Neural progenitor cell (in vitro differentiated cells): ENCODE measurements around the gene PRPSAP1. TPM values are rescaled to one million over a fixed set of nuclear protein-coding genes. Genes with fewer than 3 reads are reported as not detected.

Experiments
- DNase-seq: peaks from one replicate; pipeline ENCODE4 v3.0.0-alpha.2; 2016; ENCODE audit warnings: low spot score
- H2AFZ ChIP-seq: fragments of 200-600 bp; sonication (generic); replicated peaks from 2 replicates; pipeline ENCODE4 v1.6.1; 2016; ENCODE audit warnings: antibody characterized with exemption
- H3F3A ChIP-seq: fragments of 200-600 bp; sonication (generic); 2 replicates; pipeline ENCODE4 v1.6.1; 2016; ENCODE audit warnings: antibody characterized with exemption, low read depth
- H3K27ac ChIP-seq: fragments of 200-600 bp; sonication (generic); 2 replicates; pipeline ENCODE4 v1.5.1; 2016; ENCODE audit warnings: mild to moderate bottlenecking
- H3K27me3 ChIP-seq: fragments of 200-600 bp; sonication (generic); 2 replicates; pipeline ENCODE4 v1.6.1; 2016; ENCODE audit warnings: mild to moderate bottlenecking, moderate library complexity
- H3K36me3 ChIP-seq: fragments of 200-600 bp; sonication (generic); 2 replicates; pipeline ENCODE4 v1.5.1; 2016
- H3K4me1 ChIP-seq: fragments of 200-600 bp; sonication (generic); 2 replicates; pipeline ENCODE4 v1.6.1; 2016; ENCODE audit warnings: mixed run types
- H3K4me2 ChIP-seq: fragments of 200-600 bp; sonication (generic); 2 replicates; pipeline ENCODE4 v1.6.1; 2016
- H3K4me3 ChIP-seq: fragments of 200-600 bp; sonication (generic); 2 replicates; pipeline ENCODE4 v1.5.1; 2016
- H3K79me2 ChIP-seq: fragments of 200-600 bp; sonication (generic); 2 replicates; pipeline ENCODE4 v1.6.1; 2016; ENCODE audit warnings: low read depth
- H3K9ac ChIP-seq: fragments of 200-600 bp; sonication (generic); 2 replicates; pipeline ENCODE4 v1.6.1; 2016
- H3K9me3 ChIP-seq: fragments of 200-600 bp; sonication (generic); 2 replicates; pipeline ENCODE4 v1.5.1; 2016; ENCODE audit warnings: low read depth
- H4K20me1 ChIP-seq: fragments of 200-600 bp; sonication (generic); 2 replicates; pipeline ENCODE4 v1.6.1; 2016; ENCODE audit warnings: low read depth
- H3K27ac Mint-ChIP-seq: 3 replicates; pipeline ENCODE4 v1.8.0; 2021; ENCODE audit warnings: mixed read lengths
- H3K27me3 Mint-ChIP-seq: 2 replicates; pipeline ENCODE4 v1.8.0; 2022; ENCODE audit warnings: low read depth, mild to moderate bottlenecking, inconsistent platforms, moderate library complexity, mixed read lengths; ENCODE audit not compliant: insufficient read depth
- H3K36me3 Mint-ChIP-seq: 3 replicates; pipeline ENCODE4 v1.8.0; 2021; ENCODE audit warnings: mixed read lengths
- H3K4me1 Mint-ChIP-seq: 3 replicates; pipeline ENCODE4 v1.8.0; 2021; ENCODE audit warnings: mixed read lengths
- H3K4me3 Mint-ChIP-seq: 3 replicates; pipeline ENCODE4 v1.8.0; 2021; ENCODE audit warnings: mild to moderate bottlenecking, moderate library complexity, mixed read lengths
- H3K9me3 Mint-ChIP-seq: 3 replicates; pipeline ENCODE4 v1.8.0; 2020; ENCODE audit warnings: mixed read lengths
- EZH2 ChIP-seq: fragments of 200-600 bp; sonication (generic); IDR thresholded peaks from 2 replicates; pipeline ENCODE4 v1.6.1; 2017; ENCODE audit warnings: antibody characterized with exemption, mild to moderate bottlenecking, moderate library complexity
- EZH2phosphoT487 ChIP-seq: fragments of 200-600 bp; sonication (generic); IDR thresholded peaks from 2 replicates; pipeline ENCODE4 v1.6.1; 2017; ENCODE audit warnings: antibody characterized with exemption
- total RNA-seq: library from RNA; depleted of rRNA; stranded (reverse); fragments of >200 nt; gene quantifications from 2 replicates; pipeline ENCODE4 v1.2.3, GENCODE V29; 2015; ENCODE audit warnings: low replicate concordance
- TF ChIP-seq, protein P1 (sequence below): fragments of 200-600 bp; sonication (generic); IDR thresholded peaks from 2 replicates; pipeline ENCODE4 v1.5.1; 2017; ENCODE audit warnings: antibody characterized with exemption, mild to moderate bottlenecking

The PRPSAP1 gene
- total RNA-seq, 1 donor from 2014 or later: 89.7 TPM

DNA sequence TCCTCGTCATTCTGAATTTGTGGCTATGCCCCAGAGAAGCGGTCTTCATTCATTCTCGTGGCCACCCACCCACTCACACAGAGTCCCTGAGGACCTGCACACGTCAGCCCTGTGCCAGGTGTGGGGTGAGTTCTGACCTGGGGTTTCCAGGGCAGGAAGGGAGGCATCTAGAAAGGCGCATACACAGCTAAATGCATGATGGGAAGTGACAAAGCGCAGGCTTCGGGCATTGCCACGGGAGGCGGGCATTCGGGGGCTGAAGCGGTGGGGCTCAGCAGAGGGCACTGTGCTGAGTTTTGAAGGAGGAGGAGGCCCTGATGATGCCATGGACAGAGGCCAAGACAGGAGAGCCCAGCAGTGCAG is 77.7 kb downstream of the PRPSAP1 start:
- H3K9ac ChIP-seq: no peak overlapping the region
- H3K27ac ChIP-seq: no peak overlapping the region
- Mint-ChIP-seq H3K27ac (no peak overlapping the region), H3K4me1 (peaks cover 2% of the 10 kb centered on the region), H3K4me3 (peak overlapping the region; percentile 7), H3K27me3 (peaks cover 3% of the 10 kb centered on the region), H3K36me3 (no peaks in the 10 kb centered on the region), H3K9me3 (no peaks in the 10 kb centered on the region)
- H3F3A ChIP-seq: peaks cover 7% of the 10 kb centered on the region
- H3K79me2 ChIP-seq: no peaks in the 10 kb centered on the region
- no peak for DNase-seq
- peaks cover 15% of the 10 kb centered on the region for H4K20me1 ChIP-seq
- peaks cover 12% of the 10 kb centered on the region for H3K4me1 ChIP-seq
- no peaks in the 10 kb centered on the region for H3K9me3 ChIP-seq
- H3K4me3 ChIP-seq: no peak overlapping the region
- H3K27me3 ChIP-seq: no peaks in the 10 kb centered on the region
- no peak overlapping the region for H3K4me2 ChIP-seq
- H3K36me3 ChIP-seq: no peaks in the 10 kb centered on the region
- TF ChIP-seq EZH2phosphoT487: no peak
- no peak for TF ChIP-seq EZH2
- TF ChIP-seq, protein P1, sequence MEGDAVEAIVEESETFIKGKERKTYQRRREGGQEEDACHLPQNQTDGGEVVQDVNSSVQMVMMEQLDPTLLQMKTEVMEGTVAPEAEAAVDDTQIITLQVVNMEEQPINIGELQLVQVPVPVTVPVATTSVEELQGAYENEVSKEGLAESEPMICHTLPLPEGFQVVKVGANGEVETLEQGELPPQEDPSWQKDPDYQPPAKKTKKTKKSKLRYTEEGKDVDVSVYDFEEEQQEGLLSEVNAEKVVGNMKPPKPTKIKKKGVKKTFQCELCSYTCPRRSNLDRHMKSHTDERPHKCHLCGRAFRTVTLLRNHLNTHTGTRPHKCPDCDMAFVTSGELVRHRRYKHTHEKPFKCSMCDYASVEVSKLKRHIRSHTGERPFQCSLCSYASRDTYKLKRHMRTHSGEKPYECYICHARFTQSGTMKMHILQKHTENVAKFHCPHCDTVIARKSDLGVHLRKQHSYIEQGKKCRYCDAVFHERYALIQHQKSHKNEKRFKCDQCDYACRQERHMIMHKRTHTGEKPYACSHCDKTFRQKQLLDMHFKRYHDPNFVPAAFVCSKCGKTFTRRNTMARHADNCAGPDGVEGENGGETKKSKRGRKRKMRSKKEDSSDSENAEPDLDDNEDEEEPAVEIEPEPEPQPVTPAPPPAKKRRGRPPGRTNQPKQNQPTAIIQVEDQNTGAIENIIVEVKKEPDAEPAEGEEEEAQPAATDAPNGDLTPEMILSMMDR: no peak
- no peak overlapping the region for H2AFZ ChIP-seq

DNA sequence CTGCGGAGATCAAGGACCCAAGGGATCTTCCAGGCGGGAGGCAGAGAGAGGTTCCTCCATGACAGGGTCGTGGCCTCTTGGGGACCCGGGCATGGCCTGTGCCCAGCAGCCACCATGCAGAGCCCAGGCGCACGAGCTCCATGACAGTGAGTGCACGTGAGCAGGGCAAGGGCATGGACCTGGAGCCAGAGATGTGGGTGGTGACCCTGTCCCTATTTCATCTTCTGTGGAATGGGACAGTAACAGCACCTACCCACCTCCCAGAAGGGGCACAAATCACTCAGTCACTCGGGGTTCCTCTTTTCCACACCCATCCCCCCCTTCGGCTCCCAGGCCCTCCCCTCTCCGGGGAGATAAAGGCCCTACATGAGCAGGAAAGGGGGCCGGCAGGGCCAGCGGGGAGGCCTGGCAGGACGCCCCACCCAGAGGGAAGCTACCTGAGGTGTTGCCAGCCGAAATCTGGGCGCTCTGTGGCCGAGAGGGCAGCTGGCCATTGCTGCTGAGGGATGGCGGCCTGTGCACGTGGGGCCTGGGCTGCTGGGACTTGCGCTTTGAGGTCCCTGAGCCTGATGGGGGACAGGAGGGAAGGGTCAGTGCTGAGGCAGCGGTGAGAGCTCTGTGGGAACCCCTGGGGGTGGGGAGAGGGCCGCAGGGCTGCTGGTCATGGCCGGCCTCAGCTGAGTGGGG is 78.2 kb downstream of the PRPSAP1 start:
- DNase-seq: no peak
- Mint-ChIP-seq H3K36me3 (no peaks in the 10 kb centered on the region), H3K4me3 (no peak overlapping the region), H3K27me3 (peaks cover 3% of the 10 kb centered on the region), H3K27ac (no peak overlapping the region), H3K4me1 (peaks cover 7% of the 10 kb centered on the region), H3K9me3 (no peaks in the 10 kb centered on the region)
- H3K4me1 ChIP-seq: peaks cover 12% of the 10 kb centered on the region
- H3K79me2 ChIP-seq: no peaks in the 10 kb centered on the region
- H4K20me1 ChIP-seq: peaks cover 19% of the 10 kb centered on the region
- no peak overlapping the region for H3K4me3 ChIP-seq
- no peaks in the 10 kb centered on the region for H3K27me3 ChIP-seq
- no peak overlapping the region for H3K27ac ChIP-seq
- H3K9ac ChIP-seq: no peak overlapping the region
- H3K4me2 ChIP-seq: no peak overlapping the region
- H2AFZ ChIP-seq: no peak overlapping the region
- no peaks in the 10 kb centered on the region for H3K9me3 ChIP-seq
- TF ChIP-seq EZH2 (no peak), EZH2phosphoT487 (no peak)
- TF ChIP-seq, protein P1: no peak
- peaks cover 7% of the 10 kb centered on the region for H3F3A ChIP-seq
- no peaks in the 10 kb centered on the region for H3K36me3 ChIP-seq

DNA sequence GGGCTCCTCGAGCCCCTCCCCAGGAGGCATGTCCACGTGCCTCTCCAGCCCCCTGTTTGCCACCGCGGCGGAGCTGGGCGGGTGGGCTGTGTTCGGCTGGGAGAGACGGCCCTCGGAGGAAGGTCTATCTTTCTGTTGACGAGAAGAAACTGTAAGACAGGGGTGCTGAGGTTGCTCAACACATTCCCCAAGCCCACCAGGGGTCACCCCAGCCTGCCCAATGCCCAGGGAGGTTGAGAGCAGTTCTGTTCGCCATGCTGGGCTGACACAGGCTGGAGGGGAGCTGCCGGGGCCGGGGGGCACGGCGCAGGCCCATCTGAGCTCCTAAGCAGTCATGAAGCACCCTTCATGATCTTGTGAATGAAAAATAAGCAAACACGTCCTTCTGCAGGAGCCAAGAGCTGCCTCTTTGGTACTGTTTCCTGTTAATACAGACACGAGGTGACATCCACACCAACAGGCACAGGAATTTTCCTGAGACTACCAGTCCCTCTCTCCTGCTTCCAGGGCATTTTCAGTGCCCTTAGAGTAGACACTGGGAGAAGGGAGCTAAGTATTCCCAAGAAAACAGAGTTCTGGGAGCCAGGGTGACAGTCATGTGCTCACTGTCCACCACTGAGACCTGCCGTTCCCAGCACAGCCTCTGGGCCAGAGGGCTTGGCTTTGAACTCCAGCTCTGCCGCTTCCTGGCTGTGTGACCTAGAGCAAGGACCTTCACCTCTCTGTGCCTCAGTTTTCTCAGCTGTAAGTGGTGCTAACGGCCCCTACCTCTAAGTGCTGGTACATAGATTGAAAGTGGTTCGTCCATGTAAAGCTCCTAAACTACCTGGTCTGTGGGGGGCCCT is 79.4 kb downstream of the PRPSAP1 start:
- TF ChIP-seq, protein P1: no peak
- no peak for TF ChIP-seq EZH2
- TF ChIP-seq EZH2phosphoT487: no peak
- Histone ChIP-seq H4K20me1 (peaks cover 24% of the 10 kb centered on the region), H3K36me3 (no peaks in the 10 kb centered on the region), H2AFZ (no peak overlapping the region), H3K4me1 (peaks cover 12% of the 10 kb centered on the region), H3K79me2 (peaks cover 5% of the 10 kb centered on the region), H3F3A (peaks cover 7% of the 10 kb centered on the region), H3K27me3 (no peaks in the 10 kb centered on the region), H3K9me3 (no peaks in the 10 kb centered on the region), H3K4me2 (no peak overlapping the region), H3K4me3 (no peak overlapping the region), H3K27ac (no peak overlapping the region), H3K9ac (no peak overlapping the region)
- Mint-ChIP-seq H3K27me3 (no peaks in the 10 kb centered on the region), H3K4me3 (no peak overlapping the region), H3K4me1 (peaks cover 12% of the 10 kb centered on the region), H3K27ac (no peak overlapping the region), H3K36me3 (no peaks in the 10 kb centered on the region), H3K9me3 (no peaks in the 10 kb centered on the region)
- no peak for DNase-seq
